Measurements from ENCODE around the gene TCIRG1.
"Not testable (repeated sequence)": the region's sequence is repeated elsewhere in the genome, so short reads cannot be mapped to it uniquely, and the experiment has no call there.

TCIRG1 gene

GRCh38 chr11:68038718-68039525 lies at the start of gene TCIRG1:
Gene TCIRG1 (plus strand): TSS chr11:68039025. CDS start chr11:68041272, 2,247 bp downstream.
- peak; percentile 93 for TF ChIP-seq POLR2A (IDR thresholded peaks at IDR 0.05; ENCODE audit: low read depth, low read length)
- DNase-seq (ENCODE audit: insufficient read length, low spot score) (peak; percentile 95), FAIRE-seq (no peak)

DNA sequence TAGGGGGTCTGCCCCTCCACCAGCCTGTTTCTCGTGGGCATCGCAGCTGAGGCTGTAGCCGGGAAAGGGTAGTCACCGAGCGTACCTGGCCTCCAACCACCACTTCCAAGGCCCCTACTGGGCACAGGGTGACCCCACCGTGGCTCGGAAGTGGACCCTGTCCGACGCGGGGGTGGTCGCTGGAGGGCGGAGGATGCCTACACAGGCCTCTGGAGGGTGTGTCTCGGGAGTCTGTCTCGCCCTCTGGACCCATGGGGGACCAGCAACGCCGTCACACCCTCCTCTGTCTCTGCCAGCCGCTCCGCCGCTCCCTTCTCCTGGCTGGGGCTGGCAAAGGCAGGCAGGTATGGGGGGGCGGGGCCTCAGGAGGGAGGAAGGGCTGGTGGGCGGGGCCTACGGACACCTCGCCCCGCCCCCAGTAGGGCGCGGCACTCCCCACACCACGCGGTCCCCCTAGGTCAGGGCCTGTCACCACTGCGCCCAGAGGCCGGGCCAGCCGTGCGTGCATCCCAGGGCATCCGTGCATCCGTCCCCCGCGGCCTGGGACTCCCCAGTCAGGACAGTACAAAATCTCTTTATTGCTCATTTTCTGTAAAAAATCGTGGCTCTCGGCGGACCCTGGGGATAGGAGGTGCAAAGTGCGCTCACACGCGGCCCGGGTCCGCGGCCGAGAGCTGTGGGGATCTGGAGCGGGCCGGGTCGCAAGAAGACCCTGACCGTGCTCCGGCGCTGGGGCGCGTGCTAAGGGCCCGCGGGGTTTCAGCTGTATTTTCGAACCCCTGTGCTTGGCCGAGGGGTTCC lies 48.1 kb upstream of the TCIRG1 start:
- DNase-seq (ENCODE audit: insufficient read length, low spot score); FAIRE-seq: not testable (repeated sequence)

GRCh38 chr11:67991347-67992121 lies 47.3 kb upstream of the TCIRG1 start:
- not testable (repeated sequence) for FAIRE-seq; DNase-seq (ENCODE audit: insufficient read length, low spot score)

GRCh38 chr11:67993821-67994220 lies 45.0 kb upstream of the TCIRG1 start:
- DNase-seq (ENCODE audit: insufficient read length, low spot score); FAIRE-seq: not testable (repeated sequence)

- DNase-seq (ENCODE audit: insufficient read length, low spot score); FAIRE-seq: not testable (repeated sequence)
These were observed 44.4 kb upstream of the TCIRG1 start for GRCh38 chr11:67994387-67994786.

DNA sequence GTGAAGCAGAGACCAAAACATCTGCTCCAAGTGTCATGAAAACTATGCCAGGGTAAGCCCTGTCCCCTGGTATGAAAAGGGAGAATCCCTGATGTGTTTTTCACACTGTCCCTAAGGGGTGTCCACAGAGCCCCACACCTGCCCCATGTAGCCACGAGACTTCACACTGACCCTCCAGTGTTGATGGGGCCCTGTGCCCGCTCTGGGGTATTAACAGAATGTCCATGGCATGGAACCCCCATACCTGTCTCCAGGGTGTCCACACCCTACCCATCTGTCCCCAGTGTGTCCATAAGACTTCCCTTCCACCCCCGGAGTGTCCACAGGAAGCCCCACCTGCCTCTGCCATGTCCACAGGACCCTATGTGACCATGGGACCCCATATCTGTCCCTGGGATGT lies 43.7 kb upstream of the TCIRG1 start:
- not testable (repeated sequence) for FAIRE-seq; DNase-seq (ENCODE audit: insufficient read length, low spot score)

DNA sequence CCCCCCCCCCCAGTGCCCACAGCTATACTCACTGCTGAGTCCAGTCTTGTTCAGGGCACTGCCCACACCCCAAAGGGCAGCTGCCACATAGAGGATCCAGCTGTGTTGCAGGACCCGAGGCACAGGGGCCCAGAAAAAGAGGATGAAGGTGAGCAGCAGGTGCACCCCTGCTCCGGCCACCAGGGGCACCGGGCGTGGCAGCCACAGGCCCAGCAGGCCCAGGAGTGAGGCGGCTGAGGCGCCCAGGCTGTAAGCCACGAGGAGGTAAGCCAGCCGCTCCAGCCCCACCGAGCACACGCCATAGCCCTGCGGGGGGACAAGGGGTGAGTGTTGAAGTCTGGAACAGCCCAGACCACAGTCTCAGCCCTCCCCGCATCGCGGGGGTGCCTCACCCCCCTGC lies 43.2 kb upstream of the TCIRG1 start:
- FAIRE-seq; DNase-seq (ENCODE audit: insufficient read length, low spot score): not testable (repeated sequence)

DNA sequence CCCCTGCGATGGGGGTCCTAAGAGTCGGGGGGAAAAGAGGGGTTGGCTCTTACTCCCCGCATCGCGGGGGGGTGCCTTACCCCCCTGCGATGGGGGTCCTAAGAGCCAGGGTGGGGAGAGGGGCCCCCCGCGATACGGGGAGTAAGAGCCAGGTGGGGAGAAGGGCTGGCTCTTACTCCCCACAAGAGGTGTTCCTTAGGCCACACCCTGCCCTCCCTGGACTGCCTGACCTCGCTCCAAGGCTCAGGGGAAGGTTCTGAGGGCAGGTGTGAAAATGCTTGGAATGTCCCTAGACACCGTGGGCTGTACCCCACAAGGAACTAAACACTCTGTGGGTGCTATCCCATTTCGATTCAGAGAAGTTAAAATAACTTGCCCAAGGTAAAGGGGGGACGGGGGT lies 42.8 kb upstream of the TCIRG1 start:
- FAIRE-seq (no peak), DNase-seq (ENCODE audit: insufficient read length, low spot score) (no peak)
- TF ChIP-seq POLR2A (IDR thresholded peaks at IDR 0.05; ENCODE audit: low read depth, low read length): no peak

- peak; percentile 96 for DNase-seq (ENCODE audit: insufficient read length, low spot score)
- peak; percentile 23 for FAIRE-seq
- no peak for TF ChIP-seq POLR2A (IDR thresholded peaks at IDR 0.05; ENCODE audit: low read depth, low read length)
These were observed 42.0 kb upstream of the TCIRG1 start for GRCh38 chr11:67996622-67997474.

DNA sequence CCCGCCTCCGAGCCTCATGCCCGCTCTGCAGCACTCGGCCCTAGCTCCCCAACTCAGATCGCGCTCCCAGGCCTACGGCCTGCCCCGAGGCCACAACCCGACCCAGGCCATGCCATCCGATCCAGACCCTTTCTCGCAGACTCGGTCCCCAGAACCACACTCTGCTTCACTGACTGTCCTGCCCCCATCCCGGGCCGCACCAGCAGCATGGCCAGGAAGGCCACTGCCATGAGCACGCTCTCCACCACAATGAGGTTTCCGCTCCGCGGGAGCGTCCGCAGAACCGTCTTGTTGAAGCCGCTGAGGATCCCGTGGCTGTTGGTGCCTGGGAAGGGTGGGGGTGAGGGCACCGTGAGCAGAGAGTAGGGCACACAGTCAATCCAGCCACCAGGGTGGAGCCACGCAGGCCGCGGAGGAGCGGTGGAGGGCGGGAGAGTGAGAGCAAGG lies 41.3 kb upstream of the TCIRG1 start:
- FAIRE-seq: no peak
- TF ChIP-seq POLR2A (IDR thresholded peaks at IDR 0.05; ENCODE audit: low read depth, low read length): no peak
- DNase-seq (ENCODE audit: insufficient read length, low spot score): no peak

DNA sequence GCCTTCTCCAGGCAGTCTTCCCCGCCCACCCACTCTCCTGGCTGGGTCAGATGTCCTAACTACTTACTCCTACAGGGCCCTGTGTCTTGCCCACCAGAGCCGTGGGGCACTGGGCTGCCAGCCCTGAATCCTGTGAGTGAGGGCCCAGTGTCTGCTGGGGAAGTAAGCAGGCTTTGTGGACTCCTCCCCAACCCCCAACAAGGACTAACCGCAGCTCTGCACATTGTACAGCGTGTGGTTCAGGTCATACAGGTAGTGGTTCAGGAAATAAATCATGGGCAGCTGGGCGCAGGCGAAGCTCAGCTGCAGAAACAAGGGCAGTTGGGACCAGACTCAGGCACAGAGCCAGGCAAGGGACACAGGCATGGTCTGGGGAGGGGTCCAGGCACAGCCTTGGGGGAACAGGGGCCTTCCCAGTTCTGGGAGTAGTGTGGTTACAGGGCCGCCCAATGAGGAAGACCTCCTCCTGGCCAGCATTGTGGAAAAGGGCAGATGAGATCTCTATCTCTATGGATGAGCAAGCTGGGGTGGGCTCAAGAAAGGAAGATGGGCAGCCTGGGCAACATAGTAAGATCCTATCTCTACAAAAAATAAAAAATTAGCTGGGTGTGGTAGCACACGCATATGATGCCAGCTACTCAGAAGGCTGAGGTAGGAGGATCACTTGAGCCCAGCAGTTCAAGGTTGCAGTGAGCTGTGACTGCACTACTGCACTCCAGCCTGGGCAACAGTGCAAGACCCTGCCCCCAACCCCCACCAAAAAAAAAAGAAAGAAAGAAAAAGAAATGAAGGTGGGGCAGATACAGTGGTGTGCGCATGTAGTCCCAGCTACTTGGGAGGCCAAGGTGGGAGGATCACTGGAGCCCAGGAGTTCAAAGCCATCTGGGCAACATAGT lies 40.4 kb upstream of the TCIRG1 start:
- no peak for TF ChIP-seq POLR2A (IDR thresholded peaks at IDR 0.05; ENCODE audit: low read depth, low read length)
- FAIRE-seq (no peak), DNase-seq (ENCODE audit: insufficient read length, low spot score) (no peak)

DNA sequence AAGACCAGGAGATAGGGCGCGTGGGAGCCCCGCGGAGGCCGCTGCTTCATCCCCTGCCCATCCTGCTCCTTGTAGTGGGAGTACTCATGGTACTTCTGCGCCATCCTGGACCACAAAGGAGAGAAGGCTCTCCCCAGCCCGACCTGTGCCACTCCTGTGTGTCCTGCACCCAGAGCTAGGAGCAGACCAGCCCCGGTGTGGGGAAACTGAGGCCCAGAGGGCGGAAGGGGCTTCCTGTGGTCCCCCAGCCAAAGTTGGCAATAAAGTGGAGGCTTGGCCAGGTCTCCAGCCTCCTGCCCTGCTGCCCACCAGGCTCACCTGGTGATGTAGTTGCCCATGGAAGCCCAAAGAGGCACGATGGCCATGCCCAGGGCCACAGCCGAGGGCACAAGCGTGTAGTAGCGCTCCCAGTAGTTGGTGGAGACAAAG lies 39.6 kb upstream of the TCIRG1 start:
- no peak for TF ChIP-seq POLR2A (IDR thresholded peaks at IDR 0.05; ENCODE audit: low read depth, low read length)
- DNase-seq (ENCODE audit: insufficient read length, low spot score) (no peak), FAIRE-seq (no peak)

Measured in H54 (cell line).